ENCODE data around the gene PRRG1. TPM values are rescaled to one million over a fixed set of nuclear protein-coding genes. Genes with fewer than 3 reads are reported as not detected.
"Not testable (repeated sequence)": the region's sequence is repeated elsewhere in the genome, so short reads cannot be mapped to it uniquely, and the experiment has no call there.

The PRRG1 gene
- total and polyA plus RNA-seq, 5 experiments from 2014 or later: not detected

GRCh38 chrX:37491686-37492085 is 142.5 kb downstream of the PRRG1 start:
- no peak for ATAC-seq
- Mint-ChIP-seq H3K36me3 (no peaks in the 10 kb centered on the region), H3K4me3 (no peak overlapping the region)

GRCh38 chrX:37495760-37496159 is 146.6 kb downstream of the PRRG1 start:
- H3K4me3 Mint-ChIP-seq, DNase-seq, H3K36me3 Mint-ChIP-seq, H3K27me3 Mint-ChIP-seq, H3K9me3 Mint-ChIP-seq, H3K4me1 Mint-ChIP-seq, H3K27ac Mint-ChIP-seq, POLR2A ChIA-PET, ATAC-seq: not testable (repeated sequence)

More at GRCh38 chrX:37491686-37492085, 142.5 kb downstream of the PRRG1 start:
- Mint-ChIP-seq H3K27ac (no peak overlapping the region), H3K9me3 (no peaks in the 10 kb centered on the region), H3K4me1 (no peaks in the 10 kb centered on the region), H3K27me3 (peaks cover 0 to 10% (median 3%) of the 10 kb centered on the region in 5 donors)
- POLR2A ChIA-PET: no interaction called here
- no peak for DNase-seq

GRCh38 chrX:37497126-37497525 is 148.0 kb downstream of the PRRG1 start:
- H3K36me3 Mint-ChIP-seq, POLR2A ChIA-PET, ATAC-seq, DNase-seq, H3K4me3 Mint-ChIP-seq, H3K27ac Mint-ChIP-seq, H3K27me3 Mint-ChIP-seq, H3K9me3 Mint-ChIP-seq, H3K4me1 Mint-ChIP-seq: not testable (repeated sequence)

- H3K4me1 Mint-ChIP-seq, H3K27me3 Mint-ChIP-seq, DNase-seq, H3K27ac Mint-ChIP-seq, H3K36me3 Mint-ChIP-seq, H3K9me3 Mint-ChIP-seq, POLR2A ChIA-PET, ATAC-seq, H3K4me3 Mint-ChIP-seq: not testable (repeated sequence)
These were observed 149.2 kb downstream of the PRRG1 start for GRCh38 chrX:37498323-37498722.

GRCh38 chrX:37499649-37500048 is 150.5 kb downstream of the PRRG1 start:
- H3K4me1 Mint-ChIP-seq, POLR2A ChIA-PET, H3K36me3 Mint-ChIP-seq, H3K9me3 Mint-ChIP-seq, H3K4me3 Mint-ChIP-seq, ATAC-seq, DNase-seq, H3K27ac Mint-ChIP-seq, H3K27me3 Mint-ChIP-seq: not testable (repeated sequence)

GRCh38 chrX:37504991-37505390 is 155.8 kb downstream of the PRRG1 start:
- DNase-seq: no peak
- H3K36me3 Mint-ChIP-seq: no peaks in the 10 kb centered on the region
- no peak for ATAC-seq
- POLR2A ChIA-PET: no interaction called here
- H3K27ac Mint-ChIP-seq: no peak overlapping the region
- H3K4me3 Mint-ChIP-seq: no peak overlapping the region
- no peaks in the 10 kb centered on the region for H3K4me1 Mint-ChIP-seq
- peaks cover 0 to 2% (median 0%) of the 10 kb centered on the region in 9 donors for H3K9me3 Mint-ChIP-seq
- peaks cover 0 to 3% (median 0%) of the 10 kb centered on the region in 5 donors for H3K27me3 Mint-ChIP-seq

Other genes starting within 250 kb of the PRRG1 start
- gene LANCL3, start 222.3 kb downstream of the PRRG1 start, total RNA-seq: under 1 TPM in 1 of 2 experiments, not detected in 1; 0.03 TPM
- under 1 TPM in 1 of 3 donors, not detected in 2; 0.09 TPM for gene LANCL3, start 222.3 kb downstream of the PRRG1 start, polyA plus RNA-seq

All from naive thymus-derived CD8-positive, alpha-beta T cell (primary cell).